GM10248 (cell line): ENCODE results near the gene SLC2A5.
"Not testable (repeated sequence)": the region's sequence is repeated elsewhere in the genome, so short reads cannot be mapped to it uniquely, and the experiment has no call there.

Experiments used
- CTCF ChIA-PET: fragments of 300-600 bp; sonication (Branson Sonifier 250); formaldehyde crosslinking; extraction: SDS; loops from one replicate; lab custom pipeline; 2021; ENCODE audit warnings: antibody characterized with exemption; lab: Yijun Ruan, JAX
- POLR2A ChIA-PET: fragments of 350-650 bp; sonication (Branson Sonifier 250); formaldehyde crosslinking; extraction: SDS; loops from one replicate; lab custom pipeline; 2020; ENCODE audit warnings: antibody characterized with exemption; lab: Yijun Ruan, JAX
- DNase-seq: peaks from one replicate; pipeline ENCODE4 v3.0.0; 2012; ENCODE audit errors: extremely low spot score
- TF ChIP-seq, protein P1 (sequence below): IDR thresholded peaks from 2 replicates; pipeline ENCODE4 v1.5.1; 2012; ENCODE audit warnings: mild to moderate bottlenecking, low read depth; ENCODE audit errors: extremely low read depth, missing control alignments, control extremely low read depth

Gene SLC2A5

GRCh38 chr1:9005395-9005708 lies 64.1 kb downstream of the SLC2A5 start:
- ChIA-PET POLR2A (interaction anchor here (0.6 to 0.7 kb wide), 2 partner anchors 343 to 581 kb away, joined by 3 to 4 read pairs; no protein-coding TSS in a partner anchor), CTCF (interaction anchor here (0.7 to 9.1 kb wide), 69 partner anchors 7 to 486 kb away, joined by 3 to 85 read pairs (median 5); partner anchors contain the start of genes GPR157, H6PD and SLC2A7)
- no peak for DNase-seq
- TF ChIP-seq, protein P1, sequence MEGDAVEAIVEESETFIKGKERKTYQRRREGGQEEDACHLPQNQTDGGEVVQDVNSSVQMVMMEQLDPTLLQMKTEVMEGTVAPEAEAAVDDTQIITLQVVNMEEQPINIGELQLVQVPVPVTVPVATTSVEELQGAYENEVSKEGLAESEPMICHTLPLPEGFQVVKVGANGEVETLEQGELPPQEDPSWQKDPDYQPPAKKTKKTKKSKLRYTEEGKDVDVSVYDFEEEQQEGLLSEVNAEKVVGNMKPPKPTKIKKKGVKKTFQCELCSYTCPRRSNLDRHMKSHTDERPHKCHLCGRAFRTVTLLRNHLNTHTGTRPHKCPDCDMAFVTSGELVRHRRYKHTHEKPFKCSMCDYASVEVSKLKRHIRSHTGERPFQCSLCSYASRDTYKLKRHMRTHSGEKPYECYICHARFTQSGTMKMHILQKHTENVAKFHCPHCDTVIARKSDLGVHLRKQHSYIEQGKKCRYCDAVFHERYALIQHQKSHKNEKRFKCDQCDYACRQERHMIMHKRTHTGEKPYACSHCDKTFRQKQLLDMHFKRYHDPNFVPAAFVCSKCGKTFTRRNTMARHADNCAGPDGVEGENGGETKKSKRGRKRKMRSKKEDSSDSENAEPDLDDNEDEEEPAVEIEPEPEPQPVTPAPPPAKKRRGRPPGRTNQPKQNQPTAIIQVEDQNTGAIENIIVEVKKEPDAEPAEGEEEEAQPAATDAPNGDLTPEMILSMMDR, result no peak

DNA sequence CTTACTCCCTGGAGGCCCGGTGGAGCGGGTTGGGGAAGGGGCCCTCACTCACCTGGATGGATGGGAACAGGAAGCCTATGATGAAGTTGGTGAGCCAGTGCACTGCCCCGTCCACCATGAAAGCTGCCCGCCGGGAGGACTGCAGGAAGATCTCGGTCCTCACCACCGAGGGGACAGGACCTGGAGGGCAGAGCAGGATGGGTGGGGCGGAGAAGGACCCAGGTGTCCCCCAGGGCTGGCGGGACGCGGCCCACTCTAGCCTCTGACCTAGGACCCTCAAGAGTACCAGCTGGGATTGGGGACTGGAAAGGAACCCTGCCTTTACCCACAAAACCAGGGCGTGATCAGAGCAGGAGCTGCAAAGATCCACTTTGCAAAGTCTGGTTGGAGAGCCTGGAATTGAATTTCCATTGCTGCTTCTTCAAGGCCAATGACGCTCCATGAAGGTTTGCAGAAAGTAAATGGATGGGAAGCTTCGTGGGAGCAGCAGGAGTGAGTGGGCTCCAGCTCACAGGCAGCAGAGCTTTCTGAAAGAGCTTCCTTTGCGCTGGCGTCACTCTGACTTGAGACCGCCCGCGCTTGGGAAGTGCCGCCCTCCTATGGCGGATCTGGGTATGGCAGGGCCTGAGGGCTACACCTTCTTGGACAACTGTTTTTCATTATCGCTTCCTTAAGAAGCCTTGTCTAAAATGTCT lies 64.6 kb downstream of the SLC2A5 start:
- TF ChIP-seq, protein P1, result peak; percentile 93
- peak; percentile 91 for DNase-seq
- ChIA-PET CTCF (interaction anchor here (0.6 to 9.1 kb wide), 85 partner anchors 8 to 1336 kb away, joined by 3 to 85 read pairs (median 4); partner anchors contain the start of genes GPR157, H6PD and SLC2A7), POLR2A (interaction anchor here (0.6 to 0.7 kb wide), 2 partner anchors 343 to 582 kb away, joined by 3 to 4 read pairs; no protein-coding TSS in a partner anchor)

DNA sequence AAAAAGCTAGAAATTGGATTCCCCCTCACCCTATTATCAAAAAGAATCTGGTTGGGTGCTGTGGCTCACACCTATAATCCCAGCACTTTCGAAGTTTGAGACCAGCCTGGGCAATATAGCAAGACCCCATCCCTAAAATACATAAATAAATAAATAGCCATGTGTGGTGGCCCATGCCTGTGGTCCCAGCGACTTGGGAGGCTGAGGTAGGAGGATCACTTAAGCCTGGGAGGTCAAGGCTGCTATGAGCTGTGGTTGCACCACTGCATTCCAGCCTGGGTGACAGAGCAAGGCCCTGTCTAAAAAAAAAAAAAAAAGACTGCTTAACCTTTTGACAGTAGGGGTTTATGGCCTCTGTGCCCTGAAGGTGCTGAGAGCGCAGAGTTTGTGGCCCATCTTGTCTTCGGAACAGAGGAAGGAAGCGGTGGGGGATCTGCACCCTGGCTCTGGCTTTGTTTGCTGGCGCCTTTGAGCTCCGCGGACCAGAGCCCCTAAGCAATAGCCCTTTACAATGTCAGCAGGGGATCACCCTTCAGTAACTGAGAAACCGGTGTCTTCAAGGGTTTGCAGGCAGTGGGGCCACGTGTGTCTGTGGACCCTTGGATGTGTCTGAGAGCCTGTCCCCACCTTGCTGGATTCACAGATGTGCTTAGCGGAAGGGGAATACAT lies 65.3 kb downstream of the SLC2A5 start:
- TF ChIP-seq, protein P1, result no peak
- CTCF ChIA-PET, result interaction anchor here (0.6 to 9.1 kb wide), 40 partner anchors 9 to 1336 kb away, joined by 3 to 85 read pairs (median 6); partner anchors contain the start of gene SLC2A7
- POLR2A ChIA-PET, result no interaction called here
- no peak for DNase-seq

GRCh38 chr1:9002215-9002560 lies 67.2 kb downstream of the SLC2A5 start:
- DNase-seq, POLR2A ChIA-PET: not testable (repeated sequence)
- CTCF ChIA-PET, result interaction anchor here (1.3 to 4.4 kb wide), 3 partner anchors 13 to 109 kb away, joined by 3 to 85 read pairs (median 48); no protein-coding TSS in a partner anchor

DNA sequence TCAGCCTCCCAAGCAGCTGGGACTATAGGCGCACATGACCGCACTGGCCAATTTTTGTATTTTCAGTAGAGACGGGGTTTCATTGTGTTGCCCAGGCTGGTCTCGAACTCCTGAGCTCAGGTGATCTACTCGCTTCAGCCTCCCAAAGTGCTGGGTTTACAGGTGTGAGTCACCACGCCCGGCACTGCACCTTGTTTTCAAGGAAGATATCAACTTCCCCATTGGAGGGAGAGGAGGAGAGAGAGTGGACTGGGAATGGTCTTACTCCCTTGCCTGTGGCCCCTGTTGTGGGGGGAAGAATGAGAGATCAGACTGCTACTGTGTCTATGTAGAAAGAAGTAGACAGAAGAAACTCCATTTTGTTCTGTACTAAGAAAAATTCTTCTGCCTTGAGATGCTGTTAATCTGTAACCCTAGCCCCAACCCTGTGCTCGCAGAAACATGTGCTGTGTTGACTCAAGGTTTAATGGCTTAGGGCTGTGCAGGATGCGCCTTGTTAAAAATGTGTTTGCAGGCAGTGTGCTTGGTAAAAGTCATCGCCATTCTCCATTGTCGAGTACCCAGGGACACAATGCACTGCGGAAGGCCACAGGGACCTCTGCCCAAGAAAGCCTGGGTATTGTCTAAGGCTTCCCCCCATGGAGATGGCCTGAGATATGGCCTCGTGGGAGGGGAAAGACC lies 67.8 kb downstream of the SLC2A5 start:
- DNase-seq, POLR2A ChIA-PET: not testable (repeated sequence)
- CTCF ChIA-PET, result interaction anchor here (1.5 to 1.6 kb wide), 2 partner anchors 8 to 12 kb away, joined by 3 to 4 read pairs; no protein-coding TSS in a partner anchor

DNA sequence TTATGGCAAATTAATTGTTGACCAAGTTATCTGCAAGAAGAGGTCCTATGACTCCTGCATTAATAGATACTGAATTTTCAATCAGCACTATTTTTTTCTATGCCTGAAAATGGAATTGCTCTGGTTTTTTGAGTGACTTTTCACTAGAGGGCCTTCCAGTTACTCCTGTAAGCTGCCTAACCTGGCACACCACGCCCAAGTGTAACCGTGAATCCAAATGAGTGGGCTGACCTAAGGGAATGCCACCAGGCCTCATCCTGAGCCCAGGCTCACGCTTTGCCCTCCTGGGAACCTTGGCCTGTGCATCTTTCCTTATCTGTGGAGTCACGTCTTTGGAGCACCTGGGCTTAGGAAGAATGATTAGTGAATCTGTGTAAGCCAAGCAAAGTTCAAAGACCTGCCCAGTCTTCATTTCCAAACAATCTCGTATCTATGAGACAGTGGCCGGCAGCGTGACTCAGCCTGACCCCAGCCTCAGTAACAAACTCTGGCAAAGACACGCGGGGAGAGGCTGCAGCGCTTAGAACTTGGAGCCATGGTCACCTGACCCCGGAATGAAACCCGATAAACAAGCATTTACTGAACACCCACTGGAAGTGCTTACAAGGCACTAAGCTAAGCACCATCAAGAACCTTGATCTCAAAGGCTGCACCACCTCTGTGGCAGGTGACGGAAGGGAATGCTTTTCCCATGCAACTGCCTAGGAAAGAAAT lies 75.3 kb downstream of the SLC2A5 start:
- DNase-seq, POLR2A ChIA-PET: not testable (repeated sequence)
- CTCF ChIA-PET, result interaction anchor here (1.8 to 2.6 kb wide), 2 partner anchors 11 kb away, joined by 8 to 11 read pairs; no protein-coding TSS in a partner anchor

DNA sequence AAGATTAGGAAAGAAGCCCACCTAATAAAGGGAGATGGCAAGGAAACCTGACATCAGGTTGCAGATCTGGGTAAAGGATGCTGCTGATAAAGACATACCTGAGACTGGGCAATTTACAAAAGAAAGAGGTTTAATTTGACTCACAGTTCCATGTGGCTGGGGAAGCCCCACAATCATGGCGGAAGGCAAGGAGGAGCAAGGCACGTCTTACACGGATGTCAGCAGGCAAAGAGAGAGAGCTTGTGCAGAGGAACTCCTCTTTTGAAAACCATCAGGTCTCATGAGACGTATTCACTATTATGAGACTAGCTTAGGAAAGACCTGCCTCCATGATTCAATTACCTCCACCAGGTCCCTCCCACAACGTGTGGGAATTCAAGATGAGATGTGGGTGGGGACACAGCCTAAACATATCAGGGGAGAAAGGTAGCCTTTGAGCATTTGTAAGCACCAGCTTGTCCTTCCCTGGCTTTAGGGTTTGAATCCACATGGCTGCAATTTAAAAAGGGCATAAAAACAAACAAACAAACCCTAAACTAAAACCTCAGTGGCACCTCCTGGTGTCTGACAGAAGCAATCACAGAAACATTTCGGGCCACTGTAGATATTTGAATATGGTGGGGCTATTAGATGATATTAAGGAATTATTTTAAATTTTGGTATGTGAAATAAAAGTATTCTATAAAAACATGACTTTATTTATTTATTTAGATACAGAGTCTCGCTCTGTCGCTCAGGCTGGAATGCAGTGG lies 76.3 kb downstream of the SLC2A5 start:
- TF ChIP-seq, protein P1, result no peak
- ChIA-PET POLR2A (no interaction called here), CTCF (interaction anchor here (1.8 kb wide), 1 partner anchor 12 kb away, joined by 8 read pairs; no protein-coding TSS in a partner anchor)
- no peak for DNase-seq
